ENCODE results near the gene PTX4. TPM values are rescaled to one million over a fixed set of nuclear protein-coding genes. Genes with fewer than 3 reads are reported as not detected.

PTX4 gene
- total and polyA plus RNA-seq, 2 experiments from 2014 or later: not detected

- TF ChIP-seq, protein P1, sequence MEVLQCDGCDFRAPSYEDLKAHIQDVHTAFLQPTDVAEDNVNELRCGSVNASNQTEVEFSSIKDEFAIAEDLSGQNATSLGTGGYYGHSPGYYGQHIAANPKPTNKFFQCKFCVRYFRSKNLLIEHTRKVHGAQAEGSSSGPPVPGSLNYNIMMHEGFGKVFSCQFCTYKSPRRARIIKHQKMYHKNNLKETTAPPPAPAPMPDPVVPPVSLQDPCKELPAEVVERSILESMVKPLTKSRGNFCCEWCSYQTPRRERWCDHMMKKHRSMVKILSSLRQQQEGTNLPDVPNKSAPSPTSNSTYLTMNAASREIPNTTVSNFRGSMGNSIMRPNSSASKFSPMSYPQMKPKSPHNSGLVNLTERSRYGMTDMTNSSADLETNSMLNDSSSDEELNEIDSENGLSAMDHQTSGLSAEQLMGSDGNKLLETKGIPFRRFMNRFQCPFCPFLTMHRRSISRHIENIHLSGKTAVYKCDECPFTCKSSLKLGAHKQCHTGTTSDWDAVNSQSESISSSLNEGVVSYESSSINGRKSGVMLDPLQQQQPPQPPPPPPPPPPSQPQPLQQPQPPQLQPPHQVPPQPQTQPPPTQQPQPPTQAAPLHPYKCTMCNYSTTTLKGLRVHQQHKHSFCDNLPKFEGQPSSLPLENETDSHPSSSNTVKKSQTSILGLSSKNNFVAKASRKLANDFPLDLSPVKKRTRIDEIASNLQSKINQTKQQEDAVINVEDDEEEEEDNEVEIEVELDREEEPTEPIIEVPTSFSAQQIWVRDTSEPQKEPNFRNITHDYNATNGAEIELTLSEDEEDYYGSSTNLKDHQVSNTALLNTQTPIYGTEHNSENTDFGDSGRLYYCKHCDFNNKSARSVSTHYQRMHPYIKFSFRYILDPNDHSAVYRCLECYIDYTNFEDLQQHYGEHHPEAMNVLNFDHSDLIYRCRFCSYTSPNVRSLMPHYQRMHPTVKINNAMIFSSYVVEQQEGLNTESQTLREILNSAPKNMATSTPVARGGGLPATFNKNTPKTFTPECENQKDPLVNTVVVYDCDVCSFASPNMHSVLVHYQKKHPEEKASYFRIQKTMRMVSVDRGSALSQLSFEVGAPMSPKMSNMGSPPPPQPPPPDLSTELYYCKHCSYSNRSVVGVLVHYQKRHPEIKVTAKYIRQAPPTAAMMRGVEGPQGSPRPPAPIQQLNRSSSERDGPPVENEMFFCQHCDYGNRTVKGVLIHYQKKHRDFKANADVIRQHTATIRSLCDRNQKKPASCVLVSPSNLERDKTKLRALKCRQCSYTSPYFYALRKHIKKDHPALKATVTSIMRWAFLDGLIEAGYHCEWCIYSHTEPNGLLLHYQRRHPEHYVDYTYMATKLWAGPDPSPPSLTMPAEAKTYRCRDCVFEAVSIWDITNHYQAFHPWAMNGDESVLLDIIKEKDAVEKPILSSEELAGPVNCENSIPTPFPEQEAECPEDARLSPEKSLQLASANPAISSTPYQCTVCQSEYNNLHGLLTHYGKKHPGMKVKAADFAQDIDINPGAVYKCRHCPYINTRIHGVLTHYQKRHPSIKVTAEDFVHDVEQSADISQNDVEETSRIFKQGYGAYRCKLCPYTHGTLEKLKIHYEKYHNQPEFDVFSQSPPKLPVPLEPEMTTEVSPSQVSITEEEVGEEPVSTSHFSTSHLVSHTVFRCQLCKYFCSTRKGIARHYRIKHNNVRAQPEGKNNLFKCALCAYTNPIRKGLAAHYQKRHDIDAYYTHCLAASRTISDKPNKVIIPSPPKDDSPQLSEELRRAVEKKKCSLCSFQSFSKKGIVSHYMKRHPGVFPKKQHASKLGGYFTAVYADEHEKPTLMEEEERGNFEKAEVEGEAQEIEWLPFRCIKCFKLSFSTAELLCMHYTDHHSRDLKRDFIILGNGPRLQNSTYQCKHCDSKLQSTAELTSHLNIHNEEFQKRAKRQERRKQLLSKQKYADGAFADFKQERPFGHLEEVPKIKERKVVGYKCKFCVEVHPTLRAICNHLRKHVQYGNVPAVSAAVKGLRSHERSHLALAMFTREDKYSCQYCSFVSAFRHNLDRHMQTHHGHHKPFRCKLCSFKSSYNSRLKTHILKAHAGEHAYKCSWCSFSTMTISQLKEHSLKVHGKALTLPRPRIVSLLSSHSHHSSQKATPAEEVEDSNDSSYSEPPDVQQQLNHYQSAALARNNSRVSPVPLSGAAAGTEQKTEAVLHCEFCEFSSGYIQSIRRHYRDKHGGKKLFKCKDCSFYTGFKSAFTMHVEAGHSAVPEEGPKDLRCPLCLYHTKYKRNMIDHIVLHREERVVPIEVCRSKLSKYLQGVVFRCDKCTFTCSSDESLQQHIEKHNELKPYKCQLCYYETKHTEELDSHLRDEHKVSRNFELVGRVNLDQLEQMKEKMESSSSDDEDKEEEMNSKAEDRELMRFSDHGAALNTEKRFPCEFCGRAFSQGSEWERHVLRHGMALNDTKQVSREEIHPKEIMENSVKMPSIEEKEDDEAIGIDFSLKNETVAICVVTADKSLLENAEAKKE (CRISPR knock-in tag; IDR thresholded peaks at IDR 0.05): no peak
- TF ChIP-seq, protein P2, sequence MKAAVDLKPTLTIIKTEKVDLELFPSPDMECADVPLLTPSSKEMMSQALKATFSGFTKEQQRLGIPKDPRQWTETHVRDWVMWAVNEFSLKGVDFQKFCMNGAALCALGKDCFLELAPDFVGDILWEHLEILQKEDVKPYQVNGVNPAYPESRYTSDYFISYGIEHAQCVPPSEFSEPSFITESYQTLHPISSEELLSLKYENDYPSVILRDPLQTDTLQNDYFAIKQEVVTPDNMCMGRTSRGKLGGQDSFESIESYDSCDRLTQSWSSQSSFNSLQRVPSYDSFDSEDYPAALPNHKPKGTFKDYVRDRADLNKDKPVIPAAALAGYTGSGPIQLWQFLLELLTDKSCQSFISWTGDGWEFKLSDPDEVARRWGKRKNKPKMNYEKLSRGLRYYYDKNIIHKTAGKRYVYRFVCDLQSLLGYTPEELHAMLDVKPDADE (IDR thresholded peaks at IDR 0.05): no peak
- TF ChIP-seq JUNB (IDR thresholded peaks at IDR 0.05; ENCODE audit: unreplicated experiment) (no peak), CREB1 (CRISPR knock-in tag; IDR thresholded peaks at IDR 0.05; ENCODE audit: low read depth) (no peak)
- TF ChIP-seq, protein P3, sequence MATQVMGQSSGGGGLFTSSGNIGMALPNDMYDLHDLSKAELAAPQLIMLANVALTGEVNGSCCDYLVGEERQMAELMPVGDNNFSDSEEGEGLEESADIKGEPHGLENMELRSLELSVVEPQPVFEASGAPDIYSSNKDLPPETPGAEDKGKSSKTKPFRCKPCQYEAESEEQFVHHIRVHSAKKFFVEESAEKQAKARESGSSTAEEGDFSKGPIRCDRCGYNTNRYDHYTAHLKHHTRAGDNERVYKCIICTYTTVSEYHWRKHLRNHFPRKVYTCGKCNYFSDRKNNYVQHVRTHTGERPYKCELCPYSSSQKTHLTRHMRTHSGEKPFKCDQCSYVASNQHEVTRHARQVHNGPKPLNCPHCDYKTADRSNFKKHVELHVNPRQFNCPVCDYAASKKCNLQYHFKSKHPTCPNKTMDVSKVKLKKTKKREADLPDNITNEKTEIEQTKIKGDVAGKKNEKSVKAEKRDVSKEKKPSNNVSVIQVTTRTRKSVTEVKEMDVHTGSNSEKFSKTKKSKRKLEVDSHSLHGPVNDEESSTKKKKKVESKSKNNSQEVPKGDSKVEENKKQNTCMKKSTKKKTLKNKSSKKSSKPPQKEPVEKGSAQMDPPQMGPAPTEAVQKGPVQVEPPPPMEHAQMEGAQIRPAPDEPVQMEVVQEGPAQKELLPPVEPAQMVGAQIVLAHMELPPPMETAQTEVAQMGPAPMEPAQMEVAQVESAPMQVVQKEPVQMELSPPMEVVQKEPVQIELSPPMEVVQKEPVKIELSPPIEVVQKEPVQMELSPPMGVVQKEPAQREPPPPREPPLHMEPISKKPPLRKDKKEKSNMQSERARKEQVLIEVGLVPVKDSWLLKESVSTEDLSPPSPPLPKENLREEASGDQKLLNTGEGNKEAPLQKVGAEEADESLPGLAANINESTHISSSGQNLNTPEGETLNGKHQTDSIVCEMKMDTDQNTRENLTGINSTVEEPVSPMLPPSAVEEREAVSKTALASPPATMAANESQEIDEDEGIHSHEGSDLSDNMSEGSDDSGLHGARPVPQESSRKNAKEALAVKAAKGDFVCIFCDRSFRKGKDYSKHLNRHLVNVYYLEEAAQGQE (IDR thresholded peaks at IDR 0.05; ENCODE audit: unreplicated experiment): no peak
Measured at GRCh38 chr16:1533443-1533951, 44.8 kb upstream of the PTX4 start, which contains the start of gene TMEM204 (continued).
